Measurements from ENCODE around the gene ASXL1. TPM values are rescaled to one million over a fixed set of nuclear protein-coding genes. Genes with fewer than 3 reads are reported as not detected.

The ASXL1 gene
- total and polyA plus RNA-seq, 9 of the 15 experiments (the other 6 are each of a cell fraction or from before 2014, with no cell fraction given) = 6.5 to 65.3 (median 32.3) TPM

DNA sequence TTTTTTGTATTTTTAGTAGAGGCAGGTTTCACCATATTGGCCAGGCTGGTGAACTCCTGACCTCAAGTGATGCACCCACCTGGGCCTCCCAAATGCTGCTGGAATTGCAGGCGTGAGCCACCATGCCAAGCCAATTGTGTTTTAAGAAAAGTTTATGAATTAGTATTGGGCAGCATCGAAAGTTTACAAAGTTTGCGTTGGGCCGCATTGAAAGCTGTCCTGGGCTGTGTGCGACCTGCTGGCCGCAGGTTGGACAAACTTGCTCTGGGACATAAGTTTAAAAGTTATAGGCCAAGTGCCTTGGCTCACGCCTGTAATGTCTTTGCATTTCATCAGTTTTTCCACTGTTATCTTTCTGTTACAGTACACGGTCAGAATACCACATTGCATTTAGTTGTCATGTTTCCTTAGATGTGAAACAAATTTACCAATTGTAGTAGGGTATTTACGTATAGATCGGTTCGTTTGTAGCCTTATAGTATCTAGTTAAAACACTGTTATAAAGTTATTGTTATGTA lies 39.5 kb downstream of the ASXL1 start (continued):
- TF ChIP-seq, protein P1, sequence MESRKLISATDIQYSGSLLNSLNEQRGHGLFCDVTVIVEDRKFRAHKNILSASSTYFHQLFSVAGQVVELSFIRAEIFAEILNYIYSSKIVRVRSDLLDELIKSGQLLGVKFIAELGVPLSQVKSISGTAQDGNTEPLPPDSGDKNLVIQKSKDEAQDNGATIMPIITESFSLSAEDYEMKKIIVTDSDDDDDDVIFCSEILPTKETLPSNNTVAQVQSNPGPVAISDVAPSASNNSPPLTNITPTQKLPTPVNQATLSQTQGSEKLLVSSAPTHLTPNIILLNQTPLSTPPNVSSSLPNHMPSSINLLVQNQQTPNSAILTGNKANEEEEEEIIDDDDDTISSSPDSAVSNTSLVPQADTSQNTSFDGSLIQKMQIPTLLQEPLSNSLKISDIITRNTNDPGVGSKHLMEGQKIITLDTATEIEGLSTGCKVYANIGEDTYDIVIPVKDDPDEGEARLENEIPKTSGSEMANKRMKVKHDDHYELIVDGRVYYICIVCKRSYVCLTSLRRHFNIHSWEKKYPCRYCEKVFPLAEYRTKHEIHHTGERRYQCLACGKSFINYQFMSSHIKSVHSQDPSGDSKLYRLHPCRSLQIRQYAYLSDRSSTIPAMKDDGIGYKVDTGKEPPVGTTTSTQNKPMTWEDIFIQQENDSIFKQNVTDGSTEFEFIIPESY (CRISPR knock-in tag; IDR thresholded peaks at IDR 0.05) = peak; percentile 66; the same call in 1 of the 2 replicates
- TF ChIP-seq ZBTB40 (IDR thresholded peaks at IDR 0.05) (no peak), ZBTB40 (CRISPR knock-in tag; IDR thresholded peaks at IDR 0.05) (no peak), STAT5A (IDR thresholded peaks at IDR 0.05; ENCODE audit: borderline replicate concordance, low read length) (peak; percentile 41), NCOR1 (IDR thresholded peaks at IDR 0.05) (0 out of 2 replicates have a peak, but pooled peaks have one; percentile 33), ATF1 (CRISPR knock-in tag; IDR thresholded peaks at IDR 0.05) (no peak), ATF1 (tag; IDR thresholded peaks at IDR 0.05) (peak; percentile 32; the same call in 1 of the 2 replicates), CAMTA2 (CRISPR knock-in tag; conservative IDR thresholded peaks at IDR 0.05) (no peak), KDM1A (IDR thresholded peaks at IDR 0.05) (no peak), CREBBP (IDR thresholded peaks at IDR 0.05; ENCODE audit: low read depth, low read length) (no peak), NCOA6 (IDR thresholded peaks at IDR 0.05) (no peak)
- TF ChIP-seq, protein P2, sequence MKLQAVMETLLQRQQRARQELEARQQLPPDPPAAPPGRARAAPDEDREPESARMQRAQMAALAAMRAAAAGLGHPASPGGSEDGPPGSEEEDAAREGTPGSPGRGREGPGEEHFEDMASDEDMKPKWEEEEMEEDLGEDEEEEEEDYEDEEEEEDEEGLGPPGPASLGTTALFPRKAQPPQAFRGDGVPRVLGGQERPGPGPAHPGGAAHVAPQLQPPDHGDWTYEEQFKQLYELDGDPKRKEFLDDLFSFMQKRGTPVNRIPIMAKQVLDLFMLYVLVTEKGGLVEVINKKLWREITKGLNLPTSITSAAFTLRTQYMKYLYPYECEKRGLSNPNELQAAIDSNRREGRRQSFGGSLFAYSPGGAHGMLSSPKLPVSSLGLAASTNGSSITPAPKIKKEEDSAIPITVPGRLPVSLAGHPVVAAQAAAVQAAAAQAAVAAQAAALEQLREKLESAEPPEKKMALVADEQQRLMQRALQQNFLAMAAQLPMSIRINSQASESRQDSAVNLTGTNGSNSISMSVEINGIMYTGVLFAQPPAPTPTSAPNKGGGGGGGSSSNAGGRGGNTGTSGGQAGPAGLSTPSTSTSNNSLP (IDR thresholded peaks at IDR 0.05; ENCODE audit: borderline replicate concordance, low read depth, low read length) = no peak
- TF ChIP-seq, protein P3, sequence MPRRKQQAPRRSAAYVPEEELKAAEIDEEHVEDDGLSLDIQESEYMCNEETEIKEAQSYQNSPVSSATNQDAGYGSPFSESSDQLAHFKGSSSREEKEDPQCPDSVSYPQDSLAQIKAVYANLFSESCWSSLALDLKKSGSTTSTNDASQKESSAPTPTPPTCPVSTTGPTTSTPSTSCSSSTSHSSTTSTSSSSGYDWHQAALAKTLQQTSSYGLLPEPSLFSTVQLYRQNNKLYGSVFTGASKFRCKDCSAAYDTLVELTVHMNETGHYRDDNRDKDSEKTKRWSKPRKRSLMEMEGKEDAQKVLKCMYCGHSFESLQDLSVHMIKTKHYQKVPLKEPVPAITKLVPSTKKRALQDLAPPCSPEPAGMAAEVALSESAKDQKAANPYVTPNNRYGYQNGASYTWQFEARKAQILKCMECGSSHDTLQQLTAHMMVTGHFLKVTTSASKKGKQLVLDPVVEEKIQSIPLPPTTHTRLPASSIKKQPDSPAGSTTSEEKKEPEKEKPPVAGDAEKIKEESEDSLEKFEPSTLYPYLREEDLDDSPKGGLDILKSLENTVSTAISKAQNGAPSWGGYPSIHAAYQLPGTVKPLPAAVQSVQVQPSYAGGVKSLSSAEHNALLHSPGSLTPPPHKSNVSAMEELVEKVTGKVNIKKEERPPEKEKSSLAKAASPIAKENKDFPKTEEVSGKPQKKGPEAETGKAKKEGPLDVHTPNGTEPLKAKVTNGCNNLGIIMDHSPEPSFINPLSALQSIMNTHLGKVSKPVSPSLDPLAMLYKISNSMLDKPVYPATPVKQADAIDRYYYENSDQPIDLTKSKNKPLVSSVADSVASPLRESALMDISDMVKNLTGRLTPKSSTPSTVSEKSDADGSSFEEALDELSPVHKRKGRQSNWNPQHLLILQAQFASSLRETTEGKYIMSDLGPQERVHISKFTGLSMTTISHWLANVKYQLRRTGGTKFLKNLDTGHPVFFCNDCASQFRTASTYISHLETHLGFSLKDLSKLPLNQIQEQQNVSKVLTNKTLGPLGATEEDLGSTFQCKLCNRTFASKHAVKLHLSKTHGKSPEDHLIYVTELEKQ (CRISPR knock-in tag; IDR thresholded peaks at IDR 0.05) = peak; percentile 44
